HCT116 (cell line): ENCODE measurements around the gene SEMA5B. TPM values are rescaled to one million over a fixed set of nuclear protein-coding genes. Genes with fewer than 3 reads are reported as not detected.

Experiments
- ATAC-seq: fragments of 200-7000 bp; cut with Tn5 transposase; 2 replicates; pipeline ENCODE4 v1.9.1; 2020; ENCODE audit warnings: mild to moderate bottlenecking, moderate library complexity
- BruUV-seq: library from RNA; stranded (reverse); fragments of 400-500 nt; replicated peaks from 2 replicates; lab custom pipeline; 2021; lab: Mats Ljungman, UMichigan
- CTCF ChIA-PET: fragments of 300-600 bp; sonication (Branson Sonifier 250); formaldehyde crosslinking; loops from one replicate; lab custom pipeline; 2021; ENCODE audit warnings: antibody characterized with exemption; lab: Charles Lee
- POLR2A ChIA-PET: fragments of 300-600, 350-600 bp; sonication (Branson Sonifier 250); formaldehyde crosslinking; loops from one replicate; lab custom pipeline; 2021; ENCODE audit warnings: antibody characterized with exemption; lab: Charles Lee
- RAD21 ChIA-PET, 2 experiments: fragments of 300-600 bp; sonication (Branson Sonifier 250); formaldehyde crosslinking; loops; one replicate each; lab custom pipeline; 2023; ENCODE audit warnings: low total read pairs in 2 of 2; ENCODE audit not compliant: uncharacterized antibody in 2 of 2, unreplicated experiment in 2 of 2, low non-redundant PET in 1 of 2; lab: Charles Lee
- DNase-seq: peaks from one replicate; pipeline ENCODE4 v3.0.0-alpha.2; 2010; ENCODE audit warnings: low read depth, low spot score
- H2AFZ ChIP-seq: fragments of 200-600 bp; shearing (Covaris generic), sonication (generic); 2 replicates; pipeline ENCODE4 v1.6.1; 2017; ENCODE audit warnings: low read depth, mixed run types, mixed read lengths, antibody characterized with exemption, low read length; ENCODE audit not compliant: poor library complexity, severe bottlenecking
- H3K27ac ChIP-seq: 2 replicates; pipeline ENCODE4 v1.5.1; 2012; ENCODE audit warnings: low read depth, low read length
- H3K27me3 ChIP-seq: fragments of 200-600 bp; sonication (generic); 2 replicates; pipeline ENCODE4 v1.6.1; 2016; ENCODE audit warnings: mixed run types, low read length, mixed read lengths; ENCODE audit not compliant: insufficient read depth
- H3K36me3 ChIP-seq, 2 experiments: fragments of 200-500 bp in 1 of 2; fragments of 200-600 bp in 1 of 2; sonication (Bioruptor generic) in 1 of 2; sonication (generic) in 1 of 2; 2 replicates each; pipeline versions ENCODE4 v1.5.1 to v1.6.1; 2014 to 2016; ENCODE audit warnings: low read length in 2 of 2, inconsistent platforms in 1 of 2, mixed read lengths in 1 of 2, mixed run types in 1 of 2; ENCODE audit not compliant: insufficient read depth in 2 of 2, control insufficient read depth in 1 of 2
- H3K4me1 ChIP-seq, 2 experiments: fragments of 200-600 bp in 1 of 2; sonication (generic) in 1 of 2; 2 replicates each; pipeline versions ENCODE4 v1.5.1 to v1.6.1; 2012 to 2017; ENCODE audit warnings: low read length in 2 of 2, inconsistent platforms in 1 of 2, mild to moderate bottlenecking in 1 of 2, mixed read lengths in 1 of 2, mixed run types in 1 of 2, moderate library complexity in 1 of 2; ENCODE audit not compliant: insufficient read depth in 2 of 2, control insufficient read depth in 1 of 2
- H3K4me2 ChIP-seq: fragments of 200-600 bp; sonication (generic); 2 replicates; pipeline ENCODE4 v1.6.1; 2017; ENCODE audit warnings: mixed run types, low read length, mixed read lengths
- H3K4me3 ChIP-seq, 2 experiments: fragments of 200-600 bp in 1 of 2; sonication (generic) in 1 of 2; replicated peaks in 1 of 2; 2 replicates each; pipeline ENCODE4 v1.5.1; 2011 to 2016; ENCODE audit warnings: low read length in 2 of 2, control low read depth in 1 of 2, low read depth in 1 of 2, mild to moderate bottlenecking in 1 of 2, mixed read lengths in 1 of 2, mixed run types in 1 of 2
- H3K79me2 ChIP-seq: fragments of 200-600 bp; sonication (generic); 2 replicates; pipeline ENCODE4 v1.6.1; 2017; ENCODE audit warnings: mild to moderate bottlenecking, mixed run types, low read length, moderate library complexity, mixed read lengths; ENCODE audit not compliant: insufficient read depth
- H3K9ac ChIP-seq: fragments of 200-600 bp; sonication (generic); 2 replicates; pipeline ENCODE4 v1.6.1; 2016; ENCODE audit warnings: low read length, mixed read lengths
- H3K9me2 ChIP-seq: fragments of 200-600 bp; sonication (generic), shearing (Covaris generic); 2 replicates; pipeline ENCODE4 v1.6.1; 2017; ENCODE audit warnings: mixed run types, mild to moderate bottlenecking, moderate library complexity; ENCODE audit not compliant: insufficient read depth
- H3K9me3 ChIP-seq, 2 experiments: fragments of 200-500 bp in 1 of 2; fragments of 200-600 bp in 1 of 2; sonication (Bioruptor generic) in 1 of 2; sonication (generic) in 1 of 2; 2 replicates each; pipeline ENCODE4 v1.6.1; 2014 to 2017; ENCODE audit warnings: low read length in 2 of 2, mixed read lengths in 2 of 2, inconsistent platforms in 1 of 2, low read depth in 1 of 2, mild to moderate bottlenecking in 1 of 2, mixed run types in 1 of 2, moderate library complexity in 1 of 2; ENCODE audit not compliant: control insufficient read depth in 1 of 2, insufficient read depth in 1 of 2
- H4K20me1 ChIP-seq: fragments of 200-600 bp; sonication (generic), shearing (Covaris generic); 2 replicates; pipeline ENCODE4 v1.6.1; 2017; ENCODE audit warnings: mixed run types, mild to moderate bottlenecking, moderate library complexity; ENCODE audit not compliant: insufficient read depth
- CBX3 ChIP-seq: IDR thresholded peaks from 2 replicates; pipeline ENCODE4 v1.6.1; 2012; ENCODE audit warnings: low read depth
- EGR1 ChIP-seq: IDR thresholded peaks from 2 replicates; pipeline ENCODE4 v1.6.1; 2012; ENCODE audit warnings: low read depth
- EZH2phosphoT487 ChIP-seq: fragments of 200-600 bp; IDR thresholded peaks from 2 replicates; pipeline ENCODE4 v1.6.1; 2018; ENCODE audit warnings: antibody characterized with exemption, borderline replicate concordance
- FOSL1 ChIP-seq: IDR thresholded peaks from 2 replicates; pipeline ENCODE4 v1.6.1; 2012; ENCODE audit warnings: low read depth
- JUND ChIP-seq: IDR thresholded peaks from 2 replicates; pipeline ENCODE4 v1.6.1; 2012
- SIN3A ChIP-seq: IDR thresholded peaks from 2 replicates; pipeline ENCODE4 v1.6.1; 2012; ENCODE audit warnings: low read depth
- SP1 ChIP-seq: IDR thresholded peaks from 2 replicates; pipeline ENCODE4 v1.6.1; 2012; ENCODE audit warnings: low read depth
- SRF ChIP-seq: IDR thresholded peaks from 2 replicates; pipeline ENCODE4 v1.6.1; 2012; ENCODE audit warnings: low read depth
- YY1 ChIP-seq: IDR thresholded peaks from 2 replicates; pipeline ENCODE4 v1.6.1; 2011; ENCODE audit warnings: low read length, low read depth, moderate library complexity, mild to moderate bottlenecking; ENCODE audit not compliant: insufficient replicate concordance; ENCODE audit errors: extremely low read depth
- ZFX ChIP-seq: fragments of 450-650 bp; IDR thresholded peaks from 2 replicates; pipeline ENCODE4 v1.6.1; 2017
- intact Hi-C: fragments of 100-400 bp; cut with micrococcal nuclease; formaldehyde crosslinking; loops from 2 replicates; pipeline ENCODE4 v1.10.0; 2022
- total RNA-seq: library from RNA; stranded (reverse); gene quantifications from one replicate; pipeline ENCODE4 v1.2.1, GENCODE V29; 2021; ENCODE audit not compliant: unreplicated experiment
- TF ChIP-seq, protein P1 (sequence below), 3 experiments: fragments of 200-600 bp in 1 of 3; sonication (generic) in 1 of 3; IDR thresholded peaks in 2 of 3; conservative IDR thresholded peaks in 1 of 3; 2 replicates each; pipeline ENCODE4 v1.5.1; 2012 to 2017; ENCODE audit warnings: low read depth in 2 of 3, low read length in 2 of 3, antibody characterized with exemption in 1 of 3, borderline replicate concordance in 1 of 3, control low read depth in 1 of 3, mild to moderate bottlenecking in 1 of 3, mixed read lengths in 1 of 3, mixed run types in 1 of 3, moderate library complexity in 1 of 3; ENCODE audit not compliant: insufficient read depth in 1 of 3

Gene SEMA5B
- total RNA-seq, 1 experiment from 2014 or later: 0.15 TPM

DNA sequence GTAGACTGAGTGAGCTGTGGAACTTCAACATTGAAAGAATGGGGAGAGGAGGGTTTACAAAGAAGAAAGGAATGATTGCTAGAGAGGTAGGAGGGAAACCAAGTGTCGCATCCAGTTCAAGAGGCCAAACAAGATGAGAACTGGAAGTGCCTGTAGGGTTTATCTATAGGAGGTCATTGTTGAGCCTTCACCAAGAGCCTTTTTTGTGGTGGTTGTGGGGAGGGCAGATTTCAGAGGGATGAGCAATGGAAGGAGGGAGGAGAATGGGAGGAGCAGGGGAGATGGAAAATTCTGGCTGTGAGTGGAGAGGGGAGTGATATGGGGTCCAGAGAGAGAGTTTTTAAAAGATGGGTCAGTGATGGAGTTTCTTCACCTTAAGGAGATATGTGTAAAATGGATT, 47.8 kb upstream of the SEMA5B start:
- intact Hi-C loops: no loop called here
- peaks cover 19% of the 10 kb centered on the region; the same call in 1 of the 2 replicates for H4K20me1 ChIP-seq
- peak overlapping the region; percentile 6; the same call in 1 of the 2 replicates for H3K27ac ChIP-seq
- peaks cover 51 to 86% of the 10 kb centered on the region in 2 experiments for H3K4me1 ChIP-seq
- peak overlapping the region in 1 of 2 experiments; percentile 22; a peak in 1 of 4 replicates for H3K4me3 ChIP-seq
- peak; percentile 76 for ATAC-seq
- no peaks in the 10 kb centered on the region for H3K9me2 ChIP-seq
- no peaks in the 10 kb centered on the region for H3K27me3 ChIP-seq
- ChIA-PET RAD21 (interaction anchor here in 1 of 2 experiments (1.0 kb wide), 1 partner anchor 8 kb away, joined by 3 read pairs; the partner anchor contains the start of gene PDIA5), CTCF (no interaction called here), POLR2A (interaction anchor here (2.3 kb wide), 1 partner anchor 8 kb away, joined by 8 read pairs; the partner anchor contains the start of gene PDIA5)
- TF ChIP-seq SP1 (peak; percentile 79), SIN3A (no peak), YY1 (peak; percentile 30), FOSL1 (peak; percentile 64), JUND (peak; percentile 52; the same call in 1 of the 2 replicates), ZFX (no peak), CBX3 (0 out of 2 replicates have a peak, but pooled peaks have one; percentile 31), SRF (no peak), EZH2phosphoT487 (no peak), EGR1 (no peak)
- TF ChIP-seq, protein P1, sequence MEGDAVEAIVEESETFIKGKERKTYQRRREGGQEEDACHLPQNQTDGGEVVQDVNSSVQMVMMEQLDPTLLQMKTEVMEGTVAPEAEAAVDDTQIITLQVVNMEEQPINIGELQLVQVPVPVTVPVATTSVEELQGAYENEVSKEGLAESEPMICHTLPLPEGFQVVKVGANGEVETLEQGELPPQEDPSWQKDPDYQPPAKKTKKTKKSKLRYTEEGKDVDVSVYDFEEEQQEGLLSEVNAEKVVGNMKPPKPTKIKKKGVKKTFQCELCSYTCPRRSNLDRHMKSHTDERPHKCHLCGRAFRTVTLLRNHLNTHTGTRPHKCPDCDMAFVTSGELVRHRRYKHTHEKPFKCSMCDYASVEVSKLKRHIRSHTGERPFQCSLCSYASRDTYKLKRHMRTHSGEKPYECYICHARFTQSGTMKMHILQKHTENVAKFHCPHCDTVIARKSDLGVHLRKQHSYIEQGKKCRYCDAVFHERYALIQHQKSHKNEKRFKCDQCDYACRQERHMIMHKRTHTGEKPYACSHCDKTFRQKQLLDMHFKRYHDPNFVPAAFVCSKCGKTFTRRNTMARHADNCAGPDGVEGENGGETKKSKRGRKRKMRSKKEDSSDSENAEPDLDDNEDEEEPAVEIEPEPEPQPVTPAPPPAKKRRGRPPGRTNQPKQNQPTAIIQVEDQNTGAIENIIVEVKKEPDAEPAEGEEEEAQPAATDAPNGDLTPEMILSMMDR (IDR thresholded peaks at IDR 0.05 in 2 of 3, conservative IDR thresholded peaks at IDR 0.05 in 1 of 3; ENCODE audit: borderline replicate concordance in 1 of 3, insufficient read depth in 1 of 3, low read depth in 2 of 3, low read length in 2 of 3): no peak
- no peaks in the 10 kb centered on the region for H3K36me3 ChIP-seq
- peaks cover 98% of the 10 kb centered on the region for H3K79me2 ChIP-seq
- H3K9ac ChIP-seq: peak overlapping the region; percentile 16; the same call in 1 of the 2 replicates
- no peaks in the 10 kb centered on the region for H3K9me3 ChIP-seq
- peak overlapping the region; percentile 69 for H3K4me2 ChIP-seq
- peak; percentile 68 for DNase-seq
- BruUV-seq: no TSS peak
- H2AFZ ChIP-seq: no peak overlapping the region
